ENCODE results near the gene AP5M1.

AP5M1 gene

GRCh38 chr14:57268161-57269069 is at the start of gene AP5M1, which contains the start of gene EXOC5:
Gene AP5M1 (plus strand): TSS chr14:57268971. CDS start chr14:57269315, 344 bp downstream.
Gene EXOC5 (minus strand): TSS chr14:57268905. CDS start chr14:57268648, 257 bp downstream.
- TF ChIP-seq, protein P1, sequence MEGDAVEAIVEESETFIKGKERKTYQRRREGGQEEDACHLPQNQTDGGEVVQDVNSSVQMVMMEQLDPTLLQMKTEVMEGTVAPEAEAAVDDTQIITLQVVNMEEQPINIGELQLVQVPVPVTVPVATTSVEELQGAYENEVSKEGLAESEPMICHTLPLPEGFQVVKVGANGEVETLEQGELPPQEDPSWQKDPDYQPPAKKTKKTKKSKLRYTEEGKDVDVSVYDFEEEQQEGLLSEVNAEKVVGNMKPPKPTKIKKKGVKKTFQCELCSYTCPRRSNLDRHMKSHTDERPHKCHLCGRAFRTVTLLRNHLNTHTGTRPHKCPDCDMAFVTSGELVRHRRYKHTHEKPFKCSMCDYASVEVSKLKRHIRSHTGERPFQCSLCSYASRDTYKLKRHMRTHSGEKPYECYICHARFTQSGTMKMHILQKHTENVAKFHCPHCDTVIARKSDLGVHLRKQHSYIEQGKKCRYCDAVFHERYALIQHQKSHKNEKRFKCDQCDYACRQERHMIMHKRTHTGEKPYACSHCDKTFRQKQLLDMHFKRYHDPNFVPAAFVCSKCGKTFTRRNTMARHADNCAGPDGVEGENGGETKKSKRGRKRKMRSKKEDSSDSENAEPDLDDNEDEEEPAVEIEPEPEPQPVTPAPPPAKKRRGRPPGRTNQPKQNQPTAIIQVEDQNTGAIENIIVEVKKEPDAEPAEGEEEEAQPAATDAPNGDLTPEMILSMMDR (IDR thresholded peaks at IDR 0.05), result no peak

DNA sequence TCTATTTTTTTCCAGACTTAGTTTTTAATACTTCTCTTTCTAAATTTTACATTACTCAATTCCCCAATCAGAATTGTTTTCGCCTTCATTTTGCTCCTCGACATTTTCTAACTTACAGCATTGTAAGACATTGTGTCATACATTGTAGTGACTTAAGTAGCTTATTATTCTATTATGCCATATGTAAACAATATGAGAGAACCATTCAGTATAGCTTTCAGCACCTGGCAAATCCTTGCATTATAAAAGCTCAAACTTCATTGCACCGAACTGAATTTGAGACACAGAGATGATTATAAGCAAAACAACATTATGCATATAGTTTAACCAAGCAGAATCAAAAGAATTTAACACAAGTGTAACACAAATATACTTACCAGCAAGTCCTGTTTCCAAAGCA is 46.8 kb upstream of the AP5M1 start:
- TF ChIP-seq, protein P1 (IDR thresholded peaks at IDR 0.05), result no peak

- TF ChIP-seq, protein P1 (IDR thresholded peaks at IDR 0.05), result no peak
Observed at GRCh38 chr14:57227083-57227482, 41.7 kb upstream of the AP5M1 start.

- TF ChIP-seq, protein P1 (IDR thresholded peaks at IDR 0.05), result no peak
Observed at GRCh38 chr14:57232006-57232405, 36.8 kb upstream of the AP5M1 start.

DNA sequence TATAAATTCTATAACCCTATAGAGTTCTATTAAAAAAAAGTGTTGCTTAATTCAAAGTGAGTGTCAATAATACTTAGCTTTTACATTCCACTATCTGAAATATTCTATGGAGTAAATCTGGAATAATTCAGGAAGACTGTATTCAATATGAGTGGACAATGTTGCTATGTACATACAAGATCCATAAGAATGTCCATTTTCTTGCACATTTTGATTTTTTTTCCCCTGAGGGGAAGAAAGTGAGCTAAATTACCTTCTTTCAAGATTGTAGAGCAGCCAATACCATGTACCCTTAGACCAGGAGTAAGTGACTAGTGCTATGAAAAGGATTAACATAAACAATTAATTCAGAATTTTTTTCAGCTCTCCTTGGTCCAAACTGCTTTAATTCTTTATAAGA is 25.5 kb upstream of the AP5M1 start:
- TF ChIP-seq, protein P1 (IDR thresholded peaks at IDR 0.05), result no peak

GRCh38 chr14:57244106-57244505 is 24.7 kb upstream of the AP5M1 start:
- TF ChIP-seq, protein P1 (IDR thresholded peaks at IDR 0.05), result no peak

DNA sequence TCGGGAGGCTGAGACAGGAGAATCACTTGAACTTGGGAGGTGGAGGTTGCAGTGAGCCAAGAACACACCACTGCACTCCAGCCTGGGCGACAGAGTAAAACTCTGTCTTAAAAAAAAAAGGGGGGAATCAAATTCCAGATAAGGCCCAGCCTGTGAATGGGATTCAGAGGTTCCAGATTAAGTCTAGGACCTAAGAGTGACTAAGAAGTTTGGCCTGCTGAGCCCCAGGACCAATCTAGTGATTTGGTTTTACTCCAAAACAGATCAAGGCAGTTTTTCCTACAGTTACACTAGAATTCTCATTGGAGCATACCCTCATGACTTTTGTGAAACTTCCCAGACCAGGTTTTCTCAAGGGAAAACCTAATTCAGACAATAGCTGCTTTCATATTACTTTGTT is 22.8 kb upstream of the AP5M1 start:
- TF ChIP-seq, protein P1 (IDR thresholded peaks at IDR 0.05), result no peak
